ENCODE data around the gene PLXNB1.

The PLXNB1 gene

GRCh38 chr3:48433472-48434118, 3.7 kb upstream of the PLXNB1 start:
- no peak for DNase-seq (ENCODE audit: low read depth in 2 of 2, low spot score in 1 of 2)

DNA sequence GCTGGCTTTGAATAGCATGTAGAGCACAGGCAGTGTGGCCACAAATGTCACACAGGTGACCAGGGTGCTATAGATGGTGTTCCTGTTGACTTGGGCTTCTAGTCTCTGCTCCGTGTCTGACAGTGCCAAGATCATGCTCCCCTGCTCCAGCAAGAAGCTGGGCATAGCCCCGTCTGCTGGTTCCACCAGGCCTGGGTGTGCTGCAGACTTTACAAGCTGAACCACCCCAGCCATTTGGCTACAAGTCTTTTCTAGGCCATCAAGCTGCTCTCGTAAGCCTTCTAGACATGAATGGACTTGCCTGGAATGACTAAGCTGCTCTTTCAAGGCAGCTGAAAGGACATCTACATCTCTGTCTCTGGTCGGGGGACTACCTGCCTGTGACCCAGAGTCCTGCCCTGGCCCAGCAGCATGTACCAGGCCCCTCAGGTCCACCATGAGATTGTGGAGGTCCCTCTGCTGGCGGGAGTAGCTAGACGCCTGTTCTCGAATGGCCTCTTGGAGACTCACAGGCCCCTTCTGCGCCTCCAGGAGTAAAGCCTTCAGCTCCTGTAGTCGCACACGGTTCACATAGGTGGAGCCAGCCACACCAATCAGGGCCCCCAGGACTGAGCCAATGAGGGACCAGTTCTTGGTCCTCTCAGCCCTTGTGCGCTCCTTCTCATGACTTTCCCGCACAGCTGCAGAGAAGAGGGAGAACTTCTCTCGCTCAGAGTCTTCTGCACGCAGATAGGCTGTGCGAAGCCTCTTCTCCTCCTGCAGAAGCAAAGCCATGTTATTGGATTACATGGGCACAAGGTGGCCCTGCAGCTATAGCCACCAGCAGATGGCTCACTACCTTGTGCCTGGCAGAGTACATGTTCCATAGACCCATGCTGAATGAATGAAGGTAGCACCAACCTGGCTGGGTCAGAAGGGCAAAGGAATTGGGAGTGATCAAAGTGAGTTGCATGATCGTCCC, 2.8 kb upstream of the PLXNB1 start:
- no peak for DNase-seq (ENCODE audit: low read depth in 2 of 2, low spot score in 1 of 2)

DNA sequence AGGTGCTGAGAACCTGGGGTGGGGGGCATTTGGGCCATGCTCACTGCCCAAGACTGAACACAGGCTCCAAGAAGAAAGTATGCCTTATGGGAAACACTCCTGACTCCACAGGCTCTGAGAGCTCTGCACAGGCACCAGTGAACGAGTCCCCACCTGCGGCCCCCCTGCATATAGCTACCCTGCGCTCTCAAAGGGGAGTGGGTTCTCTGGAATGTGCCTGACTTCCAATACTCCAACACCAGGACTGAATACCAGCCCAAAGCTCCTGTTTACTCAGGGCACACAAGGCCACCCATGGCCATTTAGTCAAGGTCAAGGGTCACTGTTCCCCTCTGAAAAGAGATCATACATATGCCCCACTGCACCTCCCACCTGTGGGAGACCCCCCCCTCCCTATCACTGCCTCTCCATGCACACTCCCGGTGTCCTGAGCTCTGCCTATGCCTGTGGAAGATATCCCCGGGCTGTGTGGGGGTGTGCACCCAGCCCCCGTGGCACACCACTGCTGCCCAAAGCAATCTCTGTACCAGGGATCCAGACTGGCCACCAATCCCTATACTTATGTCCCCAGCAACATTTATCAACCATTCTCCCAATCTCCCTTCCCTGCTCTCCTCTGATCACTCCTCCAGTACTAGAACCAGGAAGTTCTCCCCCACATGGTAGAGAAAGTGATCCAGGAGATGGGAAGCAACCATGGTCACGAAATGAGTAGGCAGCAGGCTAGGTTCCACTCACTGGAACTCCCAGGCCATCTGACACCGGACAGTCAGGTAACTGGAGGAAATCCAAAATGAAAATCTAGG, 1.5 kb upstream of the PLXNB1 start:
- DNase-seq (ENCODE audit: low read depth in 2 of 2, low spot score in 1 of 2) = no peak

GRCh38 chr3:48430708-48431101, 819 bp upstream of the PLXNB1 start:
- no peak for DNase-seq (ENCODE audit: low read depth in 2 of 2, low spot score in 1 of 2)

- peak in 1 of 2 donors; percentile 24 for DNase-seq (ENCODE audit: low read depth in 2 of 2, low spot score in 1 of 2)
These were observed 448 bp downstream of the PLXNB1 start for GRCh38 chr3:48429317-48429959.

DNA sequence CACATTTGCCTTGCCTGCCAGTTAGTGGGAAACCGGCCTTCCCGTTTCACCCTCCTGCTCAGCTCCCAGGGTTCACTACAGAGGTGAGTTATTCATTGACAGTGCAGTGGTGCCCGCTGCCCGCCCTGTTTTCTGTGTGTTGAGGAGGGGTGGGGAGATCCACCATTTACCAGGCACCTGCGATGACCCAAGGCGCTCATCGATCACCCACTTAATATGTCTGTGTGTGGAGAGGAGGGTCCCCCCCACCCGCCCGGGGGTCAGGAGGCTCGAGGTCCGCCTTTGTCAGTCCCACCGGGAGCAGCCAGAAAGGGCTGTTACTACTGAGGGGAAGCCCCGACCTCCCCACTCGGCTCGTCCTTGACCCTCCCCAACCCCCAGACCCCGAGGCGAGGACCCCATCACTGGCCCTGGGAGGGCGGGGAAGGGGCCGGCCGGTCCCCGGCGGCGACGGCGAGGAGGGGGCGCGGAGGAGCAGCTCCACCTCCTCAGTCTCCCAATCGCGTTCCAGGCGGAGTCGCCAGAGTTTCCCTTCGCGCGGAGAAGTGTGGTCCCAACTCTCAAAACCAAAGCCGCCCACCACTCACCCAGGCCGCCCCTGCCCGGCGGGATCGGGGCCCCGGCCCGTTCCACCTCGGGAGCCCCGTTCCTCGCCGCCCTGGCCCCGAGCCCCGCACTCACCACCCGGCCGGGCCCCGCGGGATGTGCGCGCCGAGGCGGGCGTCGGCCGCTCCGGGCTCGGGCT, 1.1 kb downstream of the PLXNB1 start:
- no peak for DNase-seq (ENCODE audit: low read depth in 2 of 2, low spot score in 1 of 2)

GRCh38 chr3:48428088-48428571, 1.8 kb downstream of the PLXNB1 start:
- no peak for DNase-seq (ENCODE audit: low read depth in 2 of 2, low spot score in 1 of 2)

GRCh38 chr3:48427630-48427962, 2.3 kb downstream of the PLXNB1 start:
- DNase-seq (ENCODE audit: low read depth in 2 of 2, low spot score in 1 of 2) = no peak

GRCh38 chr3:48426944-48427629, 2.8 kb downstream of the PLXNB1 start:
- no peak for DNase-seq (ENCODE audit: low read depth in 2 of 2, low spot score in 1 of 2)

DNA sequence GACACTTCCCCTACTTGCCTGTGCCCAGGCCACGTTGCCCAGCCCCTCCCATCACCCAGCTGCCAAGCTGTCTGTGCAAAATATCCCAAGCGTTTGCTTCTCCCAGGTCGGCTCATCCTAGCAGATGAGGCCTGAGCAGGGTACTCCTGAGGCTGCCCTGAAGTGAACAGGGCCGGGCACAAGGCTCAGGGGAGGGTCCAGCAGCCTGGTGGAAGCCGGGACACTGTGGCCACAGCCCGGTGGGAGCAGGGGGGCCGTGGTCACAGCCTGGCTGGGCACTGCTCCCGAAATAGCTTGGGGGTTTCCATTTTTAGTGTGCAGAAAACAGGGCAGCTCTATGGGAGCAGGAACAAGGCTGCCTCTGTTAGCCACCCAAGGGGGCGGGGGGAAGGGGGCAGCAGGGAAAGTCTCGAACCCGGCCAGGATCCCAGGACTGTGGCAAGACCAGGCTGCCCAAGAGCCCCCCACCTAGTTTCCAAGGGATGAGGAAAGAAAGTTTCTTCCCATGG, 3.4 kb downstream of the PLXNB1 start:
- DNase-seq (ENCODE audit: low read depth in 2 of 2, low spot score in 1 of 2) = no peak

- no peak for DNase-seq (ENCODE audit: low read depth in 2 of 2, low spot score in 1 of 2)
These were observed 4.5 kb downstream of the PLXNB1 start for GRCh38 chr3:48425281-48425812.

- no peak for DNase-seq (ENCODE audit: low read depth in 2 of 2, low spot score in 1 of 2)
These were observed 5.8 kb downstream of the PLXNB1 start for GRCh38 chr3:48423883-48424695.

- DNase-seq (ENCODE audit: low read depth in 2 of 2, low spot score in 1 of 2) = no peak
These were observed 6.5 kb downstream of the PLXNB1 start for GRCh38 chr3:48423241-48423882.

- DNase-seq (ENCODE audit: low read depth in 2 of 2, low spot score in 1 of 2) = no peak
These were observed 7.2 kb downstream of the PLXNB1 start for GRCh38 chr3:48422681-48423080.

DNA sequence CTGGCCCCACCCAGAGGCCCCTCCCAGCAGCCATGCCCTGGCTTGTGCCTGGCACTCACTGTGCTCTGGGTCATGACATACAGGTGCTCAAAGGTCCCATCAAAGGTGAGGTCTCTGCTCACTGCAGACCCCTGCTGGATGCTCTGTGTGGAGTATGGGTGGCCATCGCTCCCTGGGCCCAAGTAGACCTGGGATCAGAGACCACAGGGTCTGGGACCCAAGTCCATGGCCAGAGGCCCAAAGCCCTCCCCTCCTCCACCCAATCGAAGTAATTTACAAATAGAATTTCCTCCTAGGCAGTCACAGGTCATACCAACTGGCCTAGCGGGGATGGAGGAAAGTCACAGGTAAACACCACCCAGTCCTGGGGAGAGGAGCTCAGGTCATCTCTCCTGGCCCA, 7.6 kb downstream of the PLXNB1 start:
- no peak for DNase-seq (ENCODE audit: low read depth in 2 of 2, low spot score in 1 of 2)

DNA sequence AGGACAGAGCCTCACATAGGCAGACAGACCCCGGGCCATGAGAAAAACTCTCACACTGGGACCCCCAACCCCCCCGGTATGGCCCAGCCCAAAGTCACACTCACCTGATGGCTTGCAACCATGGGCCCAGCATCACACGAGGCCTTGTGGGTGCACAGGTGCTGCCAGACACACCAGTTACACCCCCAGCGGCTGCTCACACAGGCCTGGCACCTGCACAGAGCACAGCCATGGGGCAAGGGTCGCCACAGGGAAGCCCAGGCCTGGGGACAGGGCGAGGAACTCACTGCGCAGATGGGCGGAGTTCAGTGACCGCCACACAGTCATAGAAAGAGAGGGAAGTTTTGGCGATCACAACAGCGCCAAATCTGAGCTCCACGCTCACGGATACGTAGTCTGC, 9.3 kb downstream of the PLXNB1 start:
- no peak for DNase-seq (ENCODE audit: low read depth in 2 of 2, low spot score in 1 of 2)

GRCh38 chr3:48419597-48419996, 10.3 kb downstream of the PLXNB1 start:
- no peak for DNase-seq (ENCODE audit: low read depth in 2 of 2, low spot score in 1 of 2)

DNA sequence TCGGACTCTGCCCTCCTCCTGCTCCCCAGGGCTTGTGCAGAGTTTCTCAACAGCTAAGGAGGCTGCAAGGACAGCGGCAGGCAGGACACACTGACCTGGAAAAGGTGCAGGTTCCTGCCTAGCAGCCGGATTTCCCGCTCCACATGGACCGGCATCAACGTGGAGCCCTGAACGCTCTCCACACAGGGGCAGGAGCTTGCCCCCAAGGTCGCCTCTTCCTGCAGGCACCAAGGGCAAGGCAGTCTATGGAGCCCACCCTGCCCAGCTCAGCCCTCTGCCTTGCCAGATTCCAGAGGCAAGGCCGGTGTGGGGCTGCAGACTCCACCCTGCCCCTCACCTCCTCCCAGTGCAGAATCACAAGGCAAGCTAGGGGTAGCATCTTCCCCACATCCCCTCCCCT, 10.7 kb downstream of the PLXNB1 start:
- no peak for DNase-seq (ENCODE audit: low read depth in 2 of 2, low spot score in 1 of 2)
